ENCODE results near the gene UBXN2A. TPM values are rescaled to one million over a fixed set of nuclear protein-coding genes. Genes with fewer than 3 reads are reported as not detected.

Gene UBXN2A
- total and polyA plus RNA-seq, 2 of the 8 experiments (the other 6 are each of a cell fraction or from before 2014, with no cell fraction given), result 3.6 to 20.4 TPM

- Histone ChIP-seq H2BK20ac (ENCODE audit: low read length) (no peak overlapping the region), H3K4me3 (ENCODE audit: extremely low read depth in 1 of 4, insufficient read depth in 2 of 4, low read depth in 3 of 4, low read length in 4 of 4) (no peak overlapping the region), H2BK12ac (ENCODE audit: low read depth, low read length) (no peak overlapping the region), H2BK15ac (ENCODE audit: low read length) (no peak overlapping the region), H3K79me1 (ENCODE audit: low read depth, low read length) (no peaks in the 10 kb centered on the region), H3K23me2 (ENCODE audit: low read depth, low read length) (peaks cover 1% of the 10 kb centered on the region), H3K23ac (ENCODE audit: insufficient read length) (no peak overlapping the region), H2BK5ac (ENCODE audit: low read depth, low read length) (no peak overlapping the region), H2BK120ac (replicated peaks; ENCODE audit: low read depth, low read length) (no peak overlapping the region), H3K27ac (ENCODE audit: low read depth, low read length) (no peak overlapping the region), H4K20me1 (replicated peaks in 1 of 2; ENCODE audit: control insufficient read depth in 1 of 2, insufficient read depth in 2 of 2, low read length in 2 of 2) (no peaks in the 10 kb centered on the region), H2AFZ (ENCODE audit: low read length) (no peak overlapping the region), H4K5ac (ENCODE audit: insufficient read length, low read depth, low read length) (no peak overlapping the region), H4K91ac (replicated peaks; ENCODE audit: insufficient read length, low read length) (no peak overlapping the region), H3K4me2 (ENCODE audit: insufficient read depth in 1 of 2, low read depth in 2 of 2, low read length in 2 of 2) (no peak overlapping the region), H3K4me1 (replicated peaks in 1 of 4; ENCODE audit: control insufficient read depth in 3 of 4, insufficient read depth in 4 of 4, low read length in 3 of 4) (peaks cover 0 to 2% (median under 1%) of the 10 kb centered on the region in 4 experiments; a peak in 2 of 7 replicates), H3K9me3 (ENCODE audit: insufficient read depth in 2 of 2, low read depth in 1 of 2, low read length in 1 of 2) (no peaks in the 10 kb centered on the region), H3K27me3 (replicated peaks in 1 of 4; ENCODE audit: control insufficient read depth in 3 of 4, extremely low read depth in 1 of 4, insufficient read depth in 3 of 4, low read length in 3 of 4) (no peaks in the 10 kb centered on the region), H4K8ac (ENCODE audit: extremely low read depth, insufficient read depth, low read length) (no peak overlapping the region), H3K4ac (replicated peaks; ENCODE audit: insufficient read length, low read depth, low read length) (no peak overlapping the region), H3K18ac (ENCODE audit: extremely low read depth, low read length) (no peak overlapping the region), H3K36me3 (ENCODE audit: control insufficient read depth in 2 of 4, insufficient read depth in 4 of 4, low read length in 3 of 4) (no peaks in the 10 kb centered on the region; a peak in 1 of 8 replicates), H3K9ac (replicated peaks in 1 of 4; ENCODE audit: extremely low read depth in 1 of 4, low read depth in 3 of 4, low read length in 3 of 4) (no peak overlapping the region), H2AK5ac (ENCODE audit: low read depth, low read length) (no peak overlapping the region), H3K14ac (ENCODE audit: insufficient read length) (no peak overlapping the region), H3K79me2 (ENCODE audit: control insufficient read depth in 1 of 2, insufficient read depth in 2 of 2, low read length in 2 of 2) (no peaks in the 10 kb centered on the region), H3K56ac (replicated peaks; ENCODE audit: insufficient read length, low read depth, low read length) (no peak overlapping the region)
- TF ChIP-seq, protein P1, sequence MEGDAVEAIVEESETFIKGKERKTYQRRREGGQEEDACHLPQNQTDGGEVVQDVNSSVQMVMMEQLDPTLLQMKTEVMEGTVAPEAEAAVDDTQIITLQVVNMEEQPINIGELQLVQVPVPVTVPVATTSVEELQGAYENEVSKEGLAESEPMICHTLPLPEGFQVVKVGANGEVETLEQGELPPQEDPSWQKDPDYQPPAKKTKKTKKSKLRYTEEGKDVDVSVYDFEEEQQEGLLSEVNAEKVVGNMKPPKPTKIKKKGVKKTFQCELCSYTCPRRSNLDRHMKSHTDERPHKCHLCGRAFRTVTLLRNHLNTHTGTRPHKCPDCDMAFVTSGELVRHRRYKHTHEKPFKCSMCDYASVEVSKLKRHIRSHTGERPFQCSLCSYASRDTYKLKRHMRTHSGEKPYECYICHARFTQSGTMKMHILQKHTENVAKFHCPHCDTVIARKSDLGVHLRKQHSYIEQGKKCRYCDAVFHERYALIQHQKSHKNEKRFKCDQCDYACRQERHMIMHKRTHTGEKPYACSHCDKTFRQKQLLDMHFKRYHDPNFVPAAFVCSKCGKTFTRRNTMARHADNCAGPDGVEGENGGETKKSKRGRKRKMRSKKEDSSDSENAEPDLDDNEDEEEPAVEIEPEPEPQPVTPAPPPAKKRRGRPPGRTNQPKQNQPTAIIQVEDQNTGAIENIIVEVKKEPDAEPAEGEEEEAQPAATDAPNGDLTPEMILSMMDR (IDR thresholded peaks at IDR 0.05; ENCODE audit: control extremely low read depth in 1 of 3, insufficient read depth in 1 of 3, low read depth in 1 of 3, low read length in 3 of 3), result no peak
- no peak for TF ChIP-seq CTBP2 (IDR thresholded peaks at IDR 0.05; ENCODE audit: borderline replicate concordance, insufficient read depth, insufficient read length, low read length)
- TF ChIP-seq NRF1 (IDR thresholded peaks at IDR 0.05; ENCODE audit: low read depth, low read length), result no peak
- TF ChIP-seq SAP30 (IDR thresholded peaks at IDR 0.05; ENCODE audit: insufficient read depth, insufficient replicate concordance, low read length), result no peak
- TF ChIP-seq SIX5 (IDR thresholded peaks at IDR 0.05; ENCODE audit: low read depth, low read length), result no peak
- TF ChIP-seq RAD21 (IDR thresholded peaks at IDR 0.05 in 1 of 2, conservative IDR thresholded peaks at IDR 0.05 in 1 of 2; ENCODE audit: low read depth in 2 of 2, low read length in 2 of 2), result no peak
- FAIRE-seq (no peak), DNase-seq (ENCODE audit: low read depth in 1 of 2, low spot score in 2 of 2) (no peak)
- POLR2A ChIA-PET (ENCODE audit: partially characterized antibody), result interaction anchor here (0.6 to 12.6 kb wide), 2 partner anchors 7 to 114 kb away, joined by 3 to 130 read pairs; partner anchors contain the start of gene ATAD2B
- CTCF ChIA-PET (ENCODE audit: partially characterized antibody), result interaction anchor here (0.6 to 1.0 kb wide), 3 partner anchors 9 to 371 kb away, joined by 3 to 4 read pairs (median 3); no protein-coding TSS in a partner anchor
- 85% methylated on average over 1 of the region's 1 CpG; no CpG with 5 or more reads in 1 of the 2 experiments for WGBS, 2 experiments (ENCODE audit: extremely low coverage in 1 of 2, insufficient coverage in 1 of 2, insufficient read length in 1 of 2, insufficient replicate concordance in 2 of 2, low coverage in 1 of 2, low lambda C conversion rate in 2 of 2, missing lambda C conversion rate in 1 of 2)
These were observed 6.0 kb upstream of the UBXN2A start for GRCh38 chr2:23934259-23934658.

All from H1 (cell line).